MM.1S (cell line): ENCODE results near the gene C16orf78.

Experiments used
- DNase-seq: peaks from one replicate; pipeline ENCODE4 v3.0.0-alpha.2; 2015
- H2AFZ ChIP-seq: fragments of 300-600 bp; sonication (generic); 2 replicates; pipeline ENCODE4 v1.6.0; 2016; ENCODE audit warnings: antibody characterized with exemption, low read length
- H3F3A ChIP-seq: fragments of 300-600 bp; sonication (generic); 2 replicates; pipeline ENCODE4 v1.6.1; 2016; ENCODE audit warnings: mild to moderate bottlenecking, antibody characterized with exemption, low read length, moderate library complexity, mixed read lengths; ENCODE audit not compliant: insufficient read depth
- H3K27ac ChIP-seq: fragments of 300-600 bp; sonication (generic); 2 replicates; pipeline ENCODE4 v1.5.1; 2016; ENCODE audit warnings: mild to moderate bottlenecking, low read length
- H3K27me3 ChIP-seq: fragments of 300-600 bp; sonication (generic); replicated peaks from 2 replicates; pipeline ENCODE4 v1.6.0; 2016; ENCODE audit warnings: low read length; ENCODE audit not compliant: insufficient read depth
- H3K36me3 ChIP-seq: fragments of 300-600 bp; sonication (generic); replicated peaks from 2 replicates; pipeline ENCODE4 v1.6.1; 2016; ENCODE audit warnings: mild to moderate bottlenecking, low read length, mixed read lengths; ENCODE audit not compliant: insufficient read depth
- H3K4me1 ChIP-seq: fragments of 300-600 bp; sonication (generic); 2 replicates; pipeline ENCODE4 v1.6.1; 2016; ENCODE audit warnings: low read length, mixed read lengths
- H3K4me2 ChIP-seq: fragments of 300-600 bp; sonication (generic); 2 replicates; pipeline ENCODE4 v1.6.0; 2016; ENCODE audit warnings: low read depth, low read length
- H3K4me3 ChIP-seq: fragments of 300-600 bp; sonication (generic); 2 replicates; pipeline ENCODE4 v1.5.1; 2016; ENCODE audit warnings: low read length, mixed read lengths
- H3K79me2 ChIP-seq: fragments of 300-600 bp; sonication (generic); 2 replicates; pipeline ENCODE4 v1.6.1; 2016; ENCODE audit warnings: mixed run types, low read length, mixed read lengths
- H3K9ac ChIP-seq: fragments of 300-600 bp; sonication (generic); 2 replicates; pipeline ENCODE4 v1.6.1; 2016; ENCODE audit warnings: low read length, mixed read lengths
- H3K9me2 ChIP-seq: fragments of 300-600 bp; sonication (generic); replicated peaks from 2 replicates; pipeline ENCODE4 v1.6.1; 2016; ENCODE audit warnings: mild to moderate bottlenecking, low read length, mixed read lengths; ENCODE audit not compliant: insufficient read depth
- H3K9me3 ChIP-seq: fragments of 300-600 bp; sonication (generic); replicated peaks from 2 replicates; pipeline ENCODE4 v1.6.1; 2016; ENCODE audit warnings: mild to moderate bottlenecking, low read length, mixed read lengths; ENCODE audit not compliant: insufficient read depth
- H4K20me1 ChIP-seq: fragments of 300-600 bp; sonication (generic); 2 replicates; pipeline ENCODE4 v1.6.1; 2016; ENCODE audit warnings: mild to moderate bottlenecking, low read length, moderate library complexity, mixed read lengths; ENCODE audit not compliant: insufficient read depth
- EZH2 ChIP-seq: fragments of 300-600 bp; sonication (generic); optimal IDR thresholded peaks from 2 replicates; pipeline ENCODE3; 2017; ENCODE audit warnings: low read depth, mild to moderate bottlenecking, antibody characterized with exemption, low read length, mixed read lengths
- EZH2phosphoT487 ChIP-seq: fragments of 300-600 bp; sonication (generic); IDR thresholded peaks from 2 replicates; pipeline ENCODE4 v1.6.1; 2018; ENCODE audit warnings: antibody characterized with exemption, low read length
- TF ChIP-seq, protein P1 (sequence below): fragments of 300-600 bp; sonication (generic); IDR thresholded peaks from 2 replicates; pipeline ENCODE4 v1.5.1; 2016; ENCODE audit warnings: antibody characterized with exemption, low read length, mixed read lengths

C16orf78 gene

DNA sequence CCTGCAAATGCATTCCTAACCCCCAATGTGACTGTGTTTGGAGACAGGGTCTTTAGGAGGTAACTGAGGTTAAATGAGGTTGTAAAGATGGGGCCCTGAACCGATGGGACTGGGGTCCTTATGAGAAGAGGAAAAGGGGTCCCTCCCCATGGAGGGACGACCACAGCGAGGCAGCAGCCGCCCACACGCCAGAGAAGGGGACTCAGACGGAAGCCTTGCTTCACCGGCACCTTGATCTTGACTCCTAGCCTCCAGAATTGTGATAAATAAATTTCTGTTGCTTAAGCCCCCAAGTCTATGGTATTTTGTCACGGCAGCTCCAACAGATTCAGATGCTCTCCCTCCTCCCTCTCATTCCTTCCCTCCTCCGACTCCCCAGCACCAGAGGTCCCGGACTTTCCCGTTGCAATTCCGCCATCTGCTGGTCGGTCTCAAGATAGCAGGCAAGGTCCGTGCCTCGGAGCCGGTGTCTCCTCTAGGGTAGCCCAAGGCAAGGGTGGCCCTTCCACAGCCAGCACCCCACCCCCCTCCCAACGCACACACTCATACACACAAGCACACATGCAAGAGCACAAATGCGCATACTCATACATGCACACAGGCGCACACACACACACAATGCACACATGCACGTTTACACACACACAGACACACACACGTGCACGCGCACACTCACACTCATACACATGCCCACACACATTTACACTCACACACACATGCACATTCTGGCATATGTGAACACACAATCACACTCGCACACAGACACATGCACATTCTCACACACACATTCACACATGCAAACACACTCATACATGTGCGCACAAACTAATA lies 23.1 kb upstream of the C16orf78 start:
- H3K9me2 ChIP-seq = no peaks in the 10 kb centered on the region
- no peaks in the 10 kb centered on the region for H4K20me1 ChIP-seq
- H3K27me3 ChIP-seq = peaks cover 7% of the 10 kb centered on the region; the same call in 1 of the 2 replicates
- H3K9ac ChIP-seq = no peak overlapping the region
- no peak overlapping the region for H3K27ac ChIP-seq
- H3K4me1 ChIP-seq = no peaks in the 10 kb centered on the region
- H3K4me2 ChIP-seq = no peak overlapping the region
- H3K36me3 ChIP-seq = no peaks in the 10 kb centered on the region
- peak; percentile 28 for DNase-seq
- no peaks in the 10 kb centered on the region for H3K79me2 ChIP-seq
- no peak overlapping the region for H3K4me3 ChIP-seq
- no peaks in the 10 kb centered on the region for H3K9me3 ChIP-seq
- no peaks in the 10 kb centered on the region for H3F3A ChIP-seq
- no peak overlapping the region for H2AFZ ChIP-seq
- TF ChIP-seq, protein P1, sequence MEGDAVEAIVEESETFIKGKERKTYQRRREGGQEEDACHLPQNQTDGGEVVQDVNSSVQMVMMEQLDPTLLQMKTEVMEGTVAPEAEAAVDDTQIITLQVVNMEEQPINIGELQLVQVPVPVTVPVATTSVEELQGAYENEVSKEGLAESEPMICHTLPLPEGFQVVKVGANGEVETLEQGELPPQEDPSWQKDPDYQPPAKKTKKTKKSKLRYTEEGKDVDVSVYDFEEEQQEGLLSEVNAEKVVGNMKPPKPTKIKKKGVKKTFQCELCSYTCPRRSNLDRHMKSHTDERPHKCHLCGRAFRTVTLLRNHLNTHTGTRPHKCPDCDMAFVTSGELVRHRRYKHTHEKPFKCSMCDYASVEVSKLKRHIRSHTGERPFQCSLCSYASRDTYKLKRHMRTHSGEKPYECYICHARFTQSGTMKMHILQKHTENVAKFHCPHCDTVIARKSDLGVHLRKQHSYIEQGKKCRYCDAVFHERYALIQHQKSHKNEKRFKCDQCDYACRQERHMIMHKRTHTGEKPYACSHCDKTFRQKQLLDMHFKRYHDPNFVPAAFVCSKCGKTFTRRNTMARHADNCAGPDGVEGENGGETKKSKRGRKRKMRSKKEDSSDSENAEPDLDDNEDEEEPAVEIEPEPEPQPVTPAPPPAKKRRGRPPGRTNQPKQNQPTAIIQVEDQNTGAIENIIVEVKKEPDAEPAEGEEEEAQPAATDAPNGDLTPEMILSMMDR = peak; percentile 87
- TF ChIP-seq EZH2phosphoT487 = no peak

DNA sequence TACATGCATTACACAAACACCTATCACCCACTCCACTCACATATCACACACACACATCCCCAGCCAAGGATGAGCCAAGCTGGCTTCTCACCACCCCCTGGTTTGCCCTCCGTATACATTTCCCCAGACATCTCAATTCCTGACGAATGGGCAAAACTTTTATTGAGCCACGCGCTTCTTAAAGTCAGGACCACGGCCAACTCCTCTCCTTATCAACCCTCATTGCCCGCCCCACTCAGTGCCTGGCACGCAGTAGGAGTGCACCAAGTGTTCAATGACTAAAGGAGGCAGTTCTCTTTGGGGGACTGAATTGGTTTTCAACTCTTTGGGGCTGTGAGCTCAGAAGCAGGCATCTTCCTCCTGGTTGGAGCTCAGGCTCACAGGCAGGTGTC lies 22.5 kb upstream of the C16orf78 start:
- H3K4me1 ChIP-seq = no peaks in the 10 kb centered on the region
- H3K79me2 ChIP-seq = no peaks in the 10 kb centered on the region
- H3K9ac ChIP-seq = no peak overlapping the region
- H3K36me3 ChIP-seq = no peaks in the 10 kb centered on the region
- no peak overlapping the region for H3K27ac ChIP-seq
- no peaks in the 10 kb centered on the region for H3K9me3 ChIP-seq
- H4K20me1 ChIP-seq = no peaks in the 10 kb centered on the region
- DNase-seq = no peak
- H3K4me2 ChIP-seq = no peak overlapping the region
- H3K27me3 ChIP-seq = peaks cover 7% of the 10 kb centered on the region; the same call in 1 of the 2 replicates
- no peak overlapping the region for H3K4me3 ChIP-seq
- no peak overlapping the region for H2AFZ ChIP-seq
- H3F3A ChIP-seq = no peaks in the 10 kb centered on the region
- TF ChIP-seq, protein P1 = no peak
- TF ChIP-seq EZH2 (no peak), EZH2phosphoT487 (no peak)
- H3K9me2 ChIP-seq = no peaks in the 10 kb centered on the region

DNA sequence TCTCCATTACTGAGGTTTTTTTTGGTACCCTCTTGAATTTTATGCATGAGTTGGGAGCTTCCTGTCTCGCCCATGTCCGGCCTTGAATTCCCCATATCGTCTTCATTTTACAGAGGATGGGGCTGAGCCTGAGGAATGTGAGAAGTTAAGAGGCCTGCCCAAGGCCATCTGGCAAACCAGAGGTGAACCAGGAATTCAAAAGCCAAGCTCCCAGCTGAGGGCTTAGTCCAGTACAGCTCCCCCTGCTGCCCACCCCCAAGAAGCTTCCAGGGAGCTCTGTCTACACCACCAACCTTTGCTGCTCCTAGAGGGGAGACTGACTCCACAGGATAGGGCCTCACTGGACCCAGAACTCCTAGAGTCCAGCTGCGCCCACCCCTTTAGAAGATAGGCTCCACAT lies 20.7 kb upstream of the C16orf78 start:
- Histone ChIP-seq H3K36me3 (no peaks in the 10 kb centered on the region), H3K4me1 (no peaks in the 10 kb centered on the region), H3K27me3 (peaks cover 7% of the 10 kb centered on the region; the same call in 1 of the 2 replicates), H3K27ac (no peak overlapping the region), H3K4me3 (no peak overlapping the region), H2AFZ (no peak overlapping the region), H3K79me2 (no peaks in the 10 kb centered on the region), H3K9me3 (no peaks in the 10 kb centered on the region), H3F3A (no peaks in the 10 kb centered on the region), H4K20me1 (no peaks in the 10 kb centered on the region), H3K4me2 (no peak overlapping the region), H3K9me2 (no peaks in the 10 kb centered on the region), H3K9ac (no peak overlapping the region)
- DNase-seq = no peak
- TF ChIP-seq, protein P1 = peak; percentile 24; the same call in 1 of the 2 replicates
- no peak for TF ChIP-seq EZH2
